K562 (cell line): Measurements from ENCODE around the gene DLGAP1. TPM values are rescaled to one million over a fixed set of nuclear protein-coding genes. Genes with fewer than 3 reads are reported as not detected.

Experiments
- ATAC-seq: fragments of 200-7000 bp; cut with Tn5 transposase; 3 replicates; pipeline ENCODE4 v1.9.1; 2020; ENCODE audit warnings: moderate library complexity
- BruUV-seq: library from RNA; stranded (reverse); fragments of 400-500 nt; replicated peaks from 2 replicates; lab custom pipeline; 2021; lab: Mats Ljungman, UMichigan
- CTCF ChIA-PET: fragments of 300-600 bp; formaldehyde crosslinking; extraction: SDS; loops from one replicate; lab custom pipeline; 2021; ENCODE audit warnings: low intra/inter-chr PET ratio; lab: Yijun Ruan, JAX
- POLR2A ChIA-PET: fragments of 300-600, 350-650 bp; sonication (Branson Sonifier 250); formaldehyde crosslinking; extraction: SDS; loops from one replicate; lab custom pipeline; 2021; ENCODE audit warnings: antibody characterized with exemption, inconsistent platforms; lab: Yijun Ruan, JAX
- DNase-seq, 4 experiments: peaks; one replicate each; pipeline versions ENCODE4 v3.0.0 to v3.0.0-alpha.2; 2011 to 2018; ENCODE audit warnings: low spot score in 3 of 4, mixed read lengths in 3 of 4; ENCODE audit errors: extremely low read depth in 1 of 4
- FAIRE-seq: peaks from 2 replicates; lab custom pipeline; 2011; peaks lifted over from hg19 to GRCh38; lab: Jason Lieb, UNC
- H2AFZ ChIP-seq: 2 replicates; pipeline ENCODE4 v1.6.0; 2011; ENCODE audit warnings: low read depth, low read length, control low read depth, inconsistent platforms
- H3K27ac ChIP-seq: fragments of 200-600 bp; 3 replicates; pipeline ENCODE4 v1.8.0; 2011; ENCODE audit warnings: low read depth, mild to moderate bottlenecking, control low read depth, inconsistent platforms, low read length, moderate library complexity, mixed read lengths; ENCODE audit errors: extremely low read depth
- H3K27me3 ChIP-seq, 2 experiments: fragments of 300-600 bp in 1 of 2; 2 replicates in 1 of 2; 3 replicates in 1 of 2; pipeline versions ENCODE4 v1.6.0 to v1.8.0; 2011; ENCODE audit warnings: inconsistent platforms in 2 of 2, low read length in 2 of 2, mild to moderate bottlenecking in 1 of 2, mixed read lengths in 1 of 2, moderate library complexity in 1 of 2; ENCODE audit not compliant: control insufficient read depth in 2 of 2, insufficient read depth in 2 of 2
- H3K36me3 ChIP-seq: fragments of 300-600 bp; 3 replicates; pipeline ENCODE4 v1.8.0; 2011; ENCODE audit warnings: mild to moderate bottlenecking, low read length, inconsistent platforms; ENCODE audit not compliant: control insufficient read depth, insufficient read depth
- H3K4me1 ChIP-seq, 2 experiments: fragments of 200-600 bp in 1 of 2; replicated peaks in 1 of 2; 2 replicates in 1 of 2; 3 replicates in 1 of 2; pipeline versions ENCODE4 v1.5.1 to v1.8.0; 2011; ENCODE audit warnings: inconsistent platforms in 2 of 2, low read length in 2 of 2, mild to moderate bottlenecking in 1 of 2, mixed read lengths in 1 of 2, moderate library complexity in 1 of 2; ENCODE audit not compliant: control insufficient read depth in 2 of 2, insufficient read depth in 2 of 2
- H3K4me2 ChIP-seq: 2 replicates; pipeline ENCODE4 v1.6.1; 2011; ENCODE audit warnings: low read length, control low read depth, inconsistent platforms, mixed read lengths; ENCODE audit not compliant: insufficient read depth
- H3K4me3 ChIP-seq: fragments of 200-600 bp; sonication (generic), shearing (Covaris generic); 2 replicates; pipeline ENCODE4 v1.5.1; 2016; ENCODE audit warnings: control low read depth, inconsistent platforms
- H3K79me2 ChIP-seq: fragments of 200-600 bp; 3 replicates; pipeline ENCODE4 v1.8.0; 2011; ENCODE audit warnings: low read length, inconsistent platforms; ENCODE audit not compliant: control insufficient read depth, insufficient read depth
- H3K9ac ChIP-seq, 2 experiments: 2 replicates each; pipeline versions ENCODE4 v1.6.0 to v1.6.1; 2011; ENCODE audit warnings: low read depth in 2 of 2, low read length in 2 of 2, control low read depth in 1 of 2, inconsistent platforms in 1 of 2, mild to moderate bottlenecking in 1 of 2, mixed read lengths in 1 of 2; ENCODE audit not compliant: insufficient read depth in 1 of 2
- H3K9me1 ChIP-seq: one replicate; pipeline ENCODE4 v1.6.0; 2011; ENCODE audit warnings: inconsistent platforms, mild to moderate bottlenecking, low read length, moderate library complexity; ENCODE audit not compliant: control insufficient read depth, insufficient read depth
- H3K9me3 ChIP-seq: replicated peaks from 2 replicates; pipeline ENCODE4 v1.5.1; 2011; ENCODE audit warnings: low read depth, low read length, inconsistent platforms; ENCODE audit not compliant: control insufficient read depth, insufficient read depth
- H4K20me1 ChIP-seq: replicated peaks from 2 replicates; pipeline ENCODE4 v1.6.1; 2011; ENCODE audit warnings: low read length, inconsistent platforms, mixed read lengths; ENCODE audit not compliant: control insufficient read depth, insufficient read depth
- MCM3 ChIP-seq: fragments of 450-650 bp; IDR thresholded peaks from 2 replicates; pipeline ENCODE4 v1.6.1; 2016
- MEIS2 ChIP-seq: fragments of 450-650 bp; IDR thresholded peaks from 2 replicates; pipeline ENCODE4 v1.6.1; 2014; ENCODE audit warnings: mild to moderate bottlenecking; ENCODE audit not compliant: partially characterized antibody
- SMARCB1 ChIP-seq: IDR thresholded peaks from 2 replicates; pipeline ENCODE4 v1.6.1; 2011; ENCODE audit warnings: improper control_type of control experiment, low read depth; ENCODE audit not compliant: insufficient read length
- TGIF2 ChIP-seq: sonication (generic); formaldehyde crosslinking; IDR thresholded peaks from 2 replicates; pipeline ENCODE4 v1.8.1; 2022; ENCODE audit warnings: mild to moderate bottlenecking, missing genetic modification reagents, moderate library complexity
- ZBED1 ChIP-seq: IDR thresholded peaks from 2 replicates; pipeline ENCODE4 v1.6.1; 2014
- WGBS: fragments of 100-300 bp; shearing (Covaris generic); methylation state at CpG from one replicate; pipeline ENCODE4 v1.1.6; 2016; ENCODE audit warnings: low coverage, mixed read lengths; ENCODE audit not compliant: insufficient coverage; ENCODE audit errors: missing lambda C conversion rate; 5-methylcytosine and 5-hydroxymethylcytosine counted together
- in situ Hi-C: fragments of 300-500 bp; cut with MboI; formaldehyde crosslinking; loops from 4 replicates; pipeline ENCODE4 v1.15.0; 2018; ENCODE audit warnings: inconsistent platforms, mixed read lengths
- intact Hi-C: fragments of 100-400 bp; cut with micrococcal nuclease; formaldehyde crosslinking; loops from 2 replicates; pipeline ENCODE4 v1.14.2; 2022
- polyA plus RNA-seq, 8 experiments: library from polyadenylated mRNA; depleted of rRNA in 4 of 8; stranded (reverse) in 5 of 8; unstranded in 3 of 8; fragments of >200 nt; fragmentation: Nextera tagmentation in 2 of 8; fragmentation: Illumina TruSeq in 1 of 8; extraction: Ambion mirVana in 2 of 8; extraction: Trizol in 1 of 8; gene quantifications; 2 replicates each; pipeline versions ENCODE4 v1.2.1 to v1.2.3, GENCODE V29; 2011 to 2014; ENCODE audit warnings: inconsistent platforms in 1 of 8, missing spikeins in 1 of 8
- total RNA-seq, 7 experiments: library from RNA; depleted of rRNA in 6 of 7; stranded (reverse); fragments of >200 nt in 6 of 7; fragmentation: Illumina TruSeq in 2 of 7; extraction: Trizol in 2 of 7; gene quantifications; 2 replicates each; pipeline versions ENCODE4 v1.2.1 to v1.2.3, GENCODE V29; 2011 to 2021; ENCODE audit warnings: low replicate concordance in 1 of 7
- TF ChIP-seq, protein P1 (sequence below), 2 experiments: IDR thresholded peaks in 1 of 2; conservative IDR thresholded peaks in 1 of 2; 2 replicates each; pipeline ENCODE4 v1.6.1; 2016; ENCODE audit warnings: low read depth in 2 of 2, mild to moderate bottlenecking in 1 of 2, missing compliant biosample characterization in 1 of 2, missing genetic modification characterization in 1 of 2, moderate library complexity in 1 of 2

The DLGAP1 gene
- total and polyA plus RNA-seq, 9 of the 15 experiments (the other 6 are each of a cell fraction or from before 2014, with no cell fraction given): 0.04 to 0.22 (median 0.08) TPM

DNA sequence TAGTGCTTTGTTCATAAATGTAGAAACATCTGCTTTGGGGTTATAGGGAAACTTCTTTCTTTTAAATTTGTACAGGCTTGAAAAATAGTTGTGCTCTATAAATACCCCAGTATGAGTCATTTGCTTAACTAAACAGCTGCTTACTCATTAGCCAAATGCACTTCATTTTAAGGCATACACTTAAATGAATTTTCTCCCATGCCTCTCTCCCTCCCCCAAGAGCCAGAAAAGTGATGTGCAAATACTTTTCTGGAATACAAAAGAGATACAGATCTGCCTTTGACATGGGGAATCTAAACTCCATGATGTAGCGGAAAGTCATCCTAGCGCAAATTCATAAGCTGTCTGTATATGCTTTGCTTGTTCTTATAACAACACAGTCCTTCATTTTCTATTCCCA is 469.4 kb downstream of the DLGAP1 start:
- ATAC-seq (no peak), DNase-seq (no peak), FAIRE-seq (no peak)
- Histone ChIP-seq H3K27me3 (peaks cover 0 to 12% of the 10 kb centered on the region in 2 experiments; a peak in 1 of 5 replicates), H3K27ac (no peak overlapping the region), H3K36me3 (no peaks in the 10 kb centered on the region), H3K9ac (no peak overlapping the region), H3K4me3 (no peak overlapping the region), H3K79me2 (no peaks in the 10 kb centered on the region), H3K9me3 (no peaks in the 10 kb centered on the region), H4K20me1 (no peaks in the 10 kb centered on the region), H3K9me1 (no peaks in the 10 kb centered on the region), H3K4me2 (no peak overlapping the region), H2AFZ (no peak overlapping the region), H3K4me1 (peaks cover 0 to 4% of the 10 kb centered on the region in 2 experiments; a peak in 2 of 5 replicates)
- TF ChIP-seq SMARCB1 (no peak), MCM3 (no peak), TGIF2 (CRISPR knock-in tag) (no peak)
- 40% methylated on average over 2 of the region's 2 CpGs for WGBS
- in situ Hi-C loops (loop anchor here (10.0 to 25.0 kb wide), 2 partner anchors 701 to 1048 kb away; no protein-coding TSS in a partner anchor), intact Hi-C loops (no loop called here)
- no TSS peak for BruUV-seq
- ChIA-PET POLR2A (interaction anchor here (0.6 kb wide), 1 partner anchor 1298 kb away, joined by 3 read pairs; no protein-coding TSS in a partner anchor), CTCF (no interaction called here)

DNA sequence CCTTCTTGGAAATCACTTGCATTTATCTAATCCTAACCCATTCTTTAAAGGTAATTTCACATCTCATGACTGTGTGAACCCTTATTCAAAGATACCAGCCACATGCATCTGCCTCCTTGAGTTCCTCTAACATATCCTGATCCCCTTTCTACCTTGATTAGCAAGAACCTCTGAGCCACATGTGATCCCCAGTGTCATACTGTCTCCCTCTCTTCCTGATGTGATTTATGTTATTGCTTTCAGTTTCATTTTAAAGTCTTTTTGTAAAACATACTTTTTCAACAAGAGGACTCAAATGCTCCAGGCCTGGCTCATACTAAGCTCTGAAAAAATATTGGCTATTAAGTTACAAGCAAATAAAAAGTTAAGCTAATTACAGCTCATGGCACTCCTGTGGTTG is 470.1 kb downstream of the DLGAP1 start:
- no peaks in the 10 kb centered on the region for H3K36me3 ChIP-seq
- TF ChIP-seq ZBED1 (no peak), MEIS2 (peak; percentile 50)
- TF ChIP-seq, protein P1, sequence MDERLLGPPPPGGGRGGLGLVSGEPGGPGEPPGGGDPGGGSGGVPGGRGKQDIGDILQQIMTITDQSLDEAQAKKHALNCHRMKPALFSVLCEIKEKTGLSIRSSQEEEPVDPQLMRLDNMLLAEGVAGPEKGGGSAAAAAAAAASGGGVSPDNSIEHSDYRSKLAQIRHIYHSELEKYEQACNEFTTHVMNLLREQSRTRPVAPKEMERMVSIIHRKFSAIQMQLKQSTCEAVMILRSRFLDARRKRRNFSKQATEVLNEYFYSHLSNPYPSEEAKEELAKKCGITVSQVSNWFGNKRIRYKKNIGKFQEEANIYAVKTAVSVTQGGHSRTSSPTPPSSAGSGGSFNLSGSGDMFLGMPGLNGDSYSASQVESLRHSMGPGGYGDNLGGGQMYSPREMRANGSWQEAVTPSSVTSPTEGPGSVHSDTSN (CRISPR knock-in tag; IDR thresholded peaks at IDR 0.05; ENCODE audit: low read depth): no peak
- TF ChIP-seq, protein P1 (tag; conservative IDR thresholded peaks at IDR 0.05; ENCODE audit: low read depth): peak; percentile 82
- ChIA-PET CTCF (no interaction called here), POLR2A (interaction anchor here (0.6 to 0.7 kb wide), 4 partner anchors 10 to 1299 kb away, joined by 3 read pairs; no protein-coding TSS in a partner anchor)
- no peak for DNase-seq
- no peak for ATAC-seq
- no peak overlapping the region for H3K27ac ChIP-seq
- no peak overlapping the region for H3K9ac ChIP-seq
- H3K9me3 ChIP-seq: no peaks in the 10 kb centered on the region
- no peaks in the 10 kb centered on the region for H3K9me1 ChIP-seq
- in situ Hi-C loops: loop anchor here (10.0 to 25.0 kb wide), 2 partner anchors 700 to 1048 kb away; no protein-coding TSS in a partner anchor
- H2AFZ ChIP-seq: no peak overlapping the region
- BruUV-seq: no TSS peak
- H3K79me2 ChIP-seq: no peaks in the 10 kb centered on the region
- no peak for FAIRE-seq
- no peak overlapping the region for H3K4me2 ChIP-seq
- intact Hi-C loops: no loop called here
- H3K27me3 ChIP-seq: peaks cover 0 to 12% of the 10 kb centered on the region in 2 experiments; a peak in 1 of 5 replicates
- no peaks in the 10 kb centered on the region for H4K20me1 ChIP-seq
- H3K4me1 ChIP-seq: peaks cover 0 to 4% of the 10 kb centered on the region in 2 experiments; a peak in 2 of 5 replicates
- H3K4me3 ChIP-seq: no peak overlapping the region
